ENCODE results near the gene STYXL1.

STYXL1 gene

DNA sequence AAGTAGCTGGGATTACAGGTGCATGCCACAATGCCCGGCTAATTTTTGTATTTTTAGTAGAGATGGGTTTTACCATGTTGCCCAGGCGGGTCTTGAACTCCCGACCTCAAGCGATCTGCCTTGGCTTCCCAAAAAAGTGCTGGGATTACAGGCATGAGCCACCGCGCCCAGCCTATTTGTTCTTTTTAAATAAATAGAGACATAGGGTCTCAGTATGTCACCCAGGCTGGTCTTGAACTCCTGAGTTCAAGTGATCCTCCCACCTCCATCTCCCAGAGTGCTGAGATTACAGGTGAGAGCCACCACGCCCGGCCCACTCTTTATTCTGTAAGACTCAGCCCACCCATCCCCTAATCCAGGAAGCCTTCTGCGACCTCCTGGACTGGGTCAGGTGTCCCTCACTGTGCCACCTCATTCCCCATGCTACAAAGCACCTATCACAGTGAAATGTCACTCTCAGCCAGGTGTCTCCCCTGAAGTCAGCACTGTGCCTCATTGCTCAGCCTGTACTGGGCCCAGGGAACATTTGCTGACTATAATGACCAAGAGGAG is 56.2 kb downstream of the STYXL1 start:
- DNase-seq, result no peak

DNA sequence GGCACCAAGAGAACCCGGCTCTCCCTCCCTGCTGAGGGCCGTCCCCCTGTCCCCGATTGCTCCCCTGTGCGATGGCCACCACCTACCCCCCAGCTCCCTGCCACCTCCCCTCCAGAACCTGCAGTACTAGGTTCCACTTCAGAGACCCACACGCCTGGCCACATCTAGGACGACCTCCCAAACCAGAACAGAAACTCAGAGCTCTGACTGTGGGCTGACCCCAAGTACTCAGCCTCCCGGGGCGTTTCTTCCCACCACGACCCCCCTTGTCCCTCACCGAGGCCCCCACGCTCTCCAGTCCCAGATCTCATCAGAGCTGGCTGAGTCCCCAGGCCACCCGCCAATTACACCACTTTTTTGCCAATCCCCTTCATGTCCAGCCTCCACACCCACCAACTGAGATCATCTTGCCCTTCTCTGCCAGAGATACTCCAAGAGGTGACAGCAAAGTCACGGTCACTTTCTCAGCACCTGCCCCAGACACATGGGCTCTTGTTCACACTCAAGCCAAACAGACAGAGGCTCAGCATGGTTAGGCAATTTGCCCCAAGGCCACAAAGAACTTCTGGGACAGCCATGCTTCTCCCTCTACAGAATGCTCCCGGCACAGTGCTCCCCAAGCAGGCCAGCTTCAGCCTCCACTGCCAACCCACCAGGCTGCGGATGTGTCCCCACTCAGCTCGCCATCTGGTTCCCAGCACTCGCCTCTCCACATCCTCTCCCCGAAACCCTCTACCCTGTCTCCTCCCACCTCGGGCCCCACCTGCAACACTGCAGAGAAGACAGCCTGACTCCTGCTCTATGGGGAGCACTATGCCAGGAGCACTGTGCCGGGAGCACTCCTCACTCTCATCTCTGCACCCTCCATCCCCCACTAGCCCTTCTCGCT is 58.1 kb downstream of the STYXL1 start:
- DNase-seq, result no peak

DNA sequence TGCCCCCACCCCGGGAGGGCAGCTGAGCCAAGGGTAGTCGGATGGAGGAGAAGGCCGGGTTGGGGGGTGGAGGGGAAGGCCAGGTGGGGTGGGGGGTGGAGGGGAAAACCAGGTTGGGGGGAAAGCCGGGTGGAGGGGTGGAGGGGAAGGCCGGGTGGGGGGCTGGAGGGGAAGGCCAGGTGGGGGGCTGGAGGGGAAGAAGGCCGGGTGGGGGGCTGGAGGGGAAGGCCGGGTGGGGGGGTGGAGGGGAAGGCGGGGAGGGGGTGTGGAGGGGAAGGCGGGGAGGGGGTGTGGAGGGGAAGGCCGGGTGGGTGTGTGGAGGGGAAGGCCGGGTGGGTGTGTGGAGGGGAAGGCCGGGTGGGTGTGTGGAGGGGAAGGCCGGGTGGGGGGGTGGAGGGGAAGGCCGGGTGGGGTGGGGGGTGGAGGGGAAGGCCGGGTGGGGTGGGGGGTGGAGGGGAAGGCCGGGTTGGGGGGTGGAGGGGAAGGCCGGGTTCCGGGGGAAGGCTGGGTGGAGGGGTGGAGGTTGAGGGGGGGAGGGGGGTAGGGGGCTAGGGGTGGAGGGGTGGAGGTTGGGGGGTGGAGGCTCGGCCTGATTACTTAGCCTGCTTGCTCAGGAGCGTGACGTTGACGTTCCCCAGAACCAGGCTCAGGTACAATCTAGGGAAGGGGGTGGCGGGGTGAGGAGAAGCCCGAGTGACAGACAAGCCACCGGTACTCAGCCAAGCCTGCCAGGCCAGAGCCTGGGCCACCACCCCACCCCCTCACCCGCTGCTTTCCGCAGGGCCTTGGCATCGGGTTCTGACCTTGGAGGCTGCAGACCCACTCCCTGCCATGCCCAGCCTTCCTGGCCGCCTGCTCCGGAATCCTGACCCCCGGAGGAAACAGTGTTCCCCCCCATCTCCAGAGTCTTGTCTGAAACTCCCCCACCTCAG is 59.0 kb downstream of the STYXL1 start:
- DNase-seq, result peak; percentile 12

DNA sequence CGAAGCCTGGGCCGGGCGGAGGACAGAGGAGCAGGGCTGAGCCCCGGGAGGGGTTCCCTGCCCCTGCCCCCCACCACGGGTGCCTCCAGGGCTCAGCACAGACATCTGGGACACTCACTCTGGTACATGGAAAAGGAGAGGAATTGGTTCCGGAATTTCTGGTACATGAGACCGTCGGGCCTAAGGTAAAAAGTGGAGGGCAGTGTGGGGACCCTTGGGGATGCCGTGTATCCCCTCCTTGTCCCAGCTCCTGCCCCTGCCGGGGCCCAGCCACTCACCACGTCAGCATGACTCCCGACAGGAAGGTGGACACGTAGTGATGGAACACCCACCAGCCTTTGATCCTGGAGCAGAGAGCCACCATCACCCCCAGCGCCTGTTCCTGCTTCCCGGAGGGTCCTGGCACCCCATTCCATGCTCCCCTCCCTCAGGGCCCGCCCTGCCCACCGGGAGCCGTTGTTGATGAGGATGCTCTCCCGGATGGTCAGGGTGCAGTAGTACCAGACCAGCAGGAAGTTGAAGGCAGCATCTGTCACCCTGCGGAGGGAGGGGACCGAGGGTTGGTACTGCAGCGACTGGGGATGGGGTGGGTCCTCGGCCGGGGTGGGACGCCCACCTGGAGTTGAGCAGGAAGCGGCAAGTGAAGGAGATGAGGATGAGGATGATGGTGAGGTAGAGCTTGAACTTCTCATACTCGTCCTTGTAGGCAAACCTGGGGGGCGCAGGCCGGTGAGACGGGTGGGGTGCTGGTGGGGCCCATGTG is 59.8 kb downstream of the STYXL1 start:
- no peak for DNase-seq

- DNase-seq, result no peak
Measured at GRCh38 chr7:75987026-75987804, 60.6 kb downstream of the STYXL1 start.

- no peak for DNase-seq
Measured at GRCh38 chr7:75986147-75986781, 61.5 kb downstream of the STYXL1 start.

DNA sequence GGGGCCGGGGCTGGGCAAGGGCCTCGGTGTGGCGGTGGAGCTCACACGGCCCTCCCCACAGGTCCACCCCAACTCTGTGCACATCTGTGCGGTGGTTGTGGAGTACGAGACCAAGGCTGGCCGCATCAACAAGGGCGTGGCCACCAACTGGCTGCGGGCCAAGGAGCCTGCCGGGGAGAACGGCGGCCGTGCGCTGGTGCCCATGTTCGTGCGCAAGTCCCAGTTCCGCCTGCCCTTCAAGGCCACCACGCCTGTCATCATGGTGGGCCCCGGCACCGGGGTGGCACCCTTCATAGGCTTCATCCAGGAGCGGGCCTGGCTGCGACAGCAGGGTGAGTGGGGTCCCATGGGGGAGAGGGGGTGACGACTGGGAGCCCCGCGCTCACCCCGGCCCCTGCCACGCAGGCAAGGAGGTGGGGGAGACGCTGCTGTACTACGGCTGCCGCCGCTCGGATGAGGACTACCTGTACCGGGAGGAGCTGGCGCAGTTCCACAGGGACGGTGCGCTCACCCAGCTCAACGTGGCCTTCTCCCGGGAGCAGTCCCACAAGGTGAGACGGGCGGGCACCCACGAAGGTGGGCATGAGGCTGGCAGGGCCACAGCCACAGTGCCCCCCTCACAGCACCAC is 62.2 kb downstream of the STYXL1 start:
- DNase-seq, result no peak

DNA sequence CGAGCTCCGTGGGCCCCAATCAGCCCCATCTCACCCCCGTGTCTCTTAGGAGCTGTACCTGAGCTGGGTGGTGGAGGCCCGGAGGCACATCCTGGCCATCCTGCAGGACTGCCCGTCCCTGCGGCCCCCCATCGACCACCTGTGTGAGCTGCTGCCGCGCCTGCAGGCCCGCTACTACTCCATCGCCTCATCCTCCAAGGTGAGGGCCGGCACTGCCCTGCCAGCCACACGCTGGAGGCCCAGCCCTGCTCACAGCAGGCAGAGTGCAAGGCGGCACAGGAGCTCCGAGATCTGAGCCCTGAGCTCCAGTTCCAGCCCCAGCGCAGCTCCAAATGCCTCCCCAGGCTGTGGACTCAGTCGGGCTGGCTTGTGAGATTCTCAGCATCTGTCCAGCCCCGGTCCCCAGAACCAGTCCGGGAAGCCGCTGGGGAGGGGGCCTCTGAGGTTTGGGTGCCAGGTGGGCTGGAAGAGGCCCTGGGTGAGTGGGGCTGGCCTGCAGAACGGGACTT is 62.7 kb downstream of the STYXL1 start:
- DNase-seq, result no peak

DNA sequence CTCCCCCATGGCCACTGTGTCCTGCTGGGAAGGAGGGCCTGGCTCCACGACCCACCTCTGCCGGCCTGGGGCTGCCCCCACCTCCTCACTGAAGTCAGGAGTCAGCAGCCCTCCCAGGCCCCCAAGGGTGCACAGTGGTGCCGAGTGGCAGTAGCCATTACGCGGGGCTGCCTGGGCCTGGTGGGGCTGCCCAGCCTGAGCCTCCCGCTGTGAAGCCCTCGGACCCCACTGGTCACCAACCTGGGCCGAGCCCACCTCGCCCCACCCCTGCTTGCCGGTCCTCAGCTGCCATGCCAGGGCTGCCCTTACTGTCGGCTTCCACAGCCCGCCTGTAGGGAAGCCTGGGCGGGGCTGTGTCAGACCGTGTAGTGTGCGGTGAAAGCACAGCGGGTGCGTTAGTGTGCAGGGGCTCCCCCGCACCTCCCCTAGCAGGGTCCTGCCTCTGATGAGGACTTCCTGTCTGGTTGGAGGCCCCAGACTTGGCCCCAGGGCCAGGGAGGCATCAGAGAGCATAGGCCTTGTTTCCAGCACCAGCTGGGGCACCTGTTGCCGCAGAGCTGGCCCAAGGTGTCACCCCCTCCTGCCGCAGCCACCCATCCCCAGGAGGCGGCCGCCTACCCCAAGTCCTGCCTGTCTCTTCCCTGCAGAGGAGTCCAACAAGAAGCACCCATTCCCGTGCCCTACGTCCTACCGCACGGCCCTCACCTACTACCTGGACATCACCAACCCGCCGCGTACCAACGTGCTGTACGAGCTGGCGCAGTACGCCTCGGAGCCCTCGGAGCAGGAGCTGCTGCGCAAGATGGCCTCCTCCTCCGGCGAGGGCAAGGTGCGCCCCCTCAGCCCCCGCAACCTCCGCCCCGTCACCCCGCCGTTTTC is 63.4 kb downstream of the STYXL1 start:
- no peak for DNase-seq

DNA sequence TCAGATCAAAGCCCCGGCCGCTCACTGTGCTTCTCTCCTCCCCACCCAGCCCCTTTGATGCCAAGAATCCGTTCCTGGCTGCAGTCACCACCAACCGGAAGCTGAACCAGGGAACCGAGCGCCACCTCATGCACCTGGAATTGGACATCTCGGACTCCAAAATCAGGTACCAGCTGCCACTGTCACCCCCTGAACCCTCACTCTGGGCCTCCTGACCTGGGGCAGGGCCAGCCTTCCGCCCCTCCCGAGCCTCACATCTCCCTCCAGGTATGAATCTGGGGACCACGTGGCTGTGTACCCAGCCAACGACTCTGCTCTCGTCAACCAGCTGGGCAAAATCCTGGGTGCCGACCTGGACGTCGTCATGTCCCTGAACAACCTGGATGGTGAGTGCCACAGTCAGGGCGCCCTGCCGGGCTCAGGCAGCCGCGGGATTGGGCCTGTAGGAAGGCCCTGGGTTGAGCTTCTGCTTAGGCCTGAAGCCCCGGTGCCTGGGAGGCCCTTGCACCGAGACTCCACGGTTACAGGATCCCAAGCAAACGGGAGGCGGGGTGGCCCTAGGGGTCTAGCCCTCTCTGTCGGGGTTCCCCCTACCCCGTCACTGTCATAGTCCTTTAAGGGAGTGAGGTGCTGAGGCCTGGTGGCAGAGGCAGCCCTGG is 64.2 kb downstream of the STYXL1 start:
- no peak for DNase-seq

GRCh38 chr7:75982306-75983064 is 65.3 kb downstream of the STYXL1 start:
- no peak for DNase-seq

GRCh38 chr7:75981453-75982305 is 66.1 kb downstream of the STYXL1 start:
- no peak for DNase-seq

DNA sequence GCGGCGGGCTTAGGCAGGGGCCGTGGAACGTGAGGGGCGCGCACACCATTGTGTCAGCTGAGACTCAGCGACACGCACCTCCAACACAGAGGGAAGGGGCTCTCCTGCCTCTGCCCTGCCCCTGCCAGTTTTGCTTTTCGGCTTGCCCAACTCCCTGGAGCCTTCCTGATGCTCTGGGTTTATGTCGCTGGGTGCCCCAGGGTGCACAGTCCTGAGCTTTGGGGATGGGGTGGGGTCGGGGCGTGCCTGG is 66.7 kb downstream of the STYXL1 start:
- DNase-seq, result no peak

GRCh38 chr7:75980430-75981202 is 67.2 kb downstream of the STYXL1 start:
- no peak for DNase-seq

GRCh38 chr7:75979759-75980429 is 67.9 kb downstream of the STYXL1 start:
- no peak for DNase-seq

GRCh38 chr7:75977743-75978142 is 70.1 kb downstream of the STYXL1 start:
- DNase-seq, result peak; percentile 80
